K562 (cell line): ENCODE measurements around the gene R3HDM1. TPM values are rescaled to one million over a fixed set of nuclear protein-coding genes. Genes with fewer than 3 reads are reported as not detected.

Experiments
- ATAC-seq: fragments of 200-7000 bp; cut with Tn5 transposase; 3 replicates; pipeline ENCODE4 v1.9.1; 2020; ENCODE audit warnings: moderate library complexity
- BruUV-seq: library from RNA; stranded (reverse); fragments of 400-500 nt; replicated peaks from 2 replicates; lab custom pipeline; 2021; lab: Mats Ljungman, UMichigan
- CTCF ChIA-PET: fragments of 300-600 bp; formaldehyde crosslinking; extraction: SDS; loops from one replicate; lab custom pipeline; 2021; ENCODE audit warnings: low intra/inter-chr PET ratio; lab: Yijun Ruan, JAX
- POLR2A ChIA-PET: fragments of 300-600, 350-650 bp; sonication (Branson Sonifier 250); formaldehyde crosslinking; extraction: SDS; loops from one replicate; lab custom pipeline; 2021; ENCODE audit warnings: antibody characterized with exemption, inconsistent platforms; lab: Yijun Ruan, JAX
- DNase-seq, 4 experiments: peaks; one replicate each; pipeline versions ENCODE4 v3.0.0 to v3.0.0-alpha.2; 2011 to 2018; ENCODE audit warnings: low spot score in 3 of 4, mixed read lengths in 3 of 4; ENCODE audit errors: extremely low read depth in 1 of 4
- FAIRE-seq: peaks from 2 replicates; lab custom pipeline; 2011; peaks lifted over from hg19 to GRCh38; lab: Jason Lieb, UNC
- H2AFZ ChIP-seq: 2 replicates; pipeline ENCODE4 v1.6.0; 2011; ENCODE audit warnings: low read depth, low read length, control low read depth, inconsistent platforms
- H3K27ac ChIP-seq: fragments of 200-600 bp; 3 replicates; pipeline ENCODE4 v1.8.0; 2011; ENCODE audit warnings: low read depth, mild to moderate bottlenecking, control low read depth, inconsistent platforms, low read length, moderate library complexity, mixed read lengths; ENCODE audit errors: extremely low read depth
- H3K27me3 ChIP-seq, 2 experiments: fragments of 300-600 bp in 1 of 2; 2 replicates in 1 of 2; 3 replicates in 1 of 2; pipeline versions ENCODE4 v1.6.0 to v1.8.0; 2011; ENCODE audit warnings: inconsistent platforms in 2 of 2, low read length in 2 of 2, mild to moderate bottlenecking in 1 of 2, mixed read lengths in 1 of 2, moderate library complexity in 1 of 2; ENCODE audit not compliant: control insufficient read depth in 2 of 2, insufficient read depth in 2 of 2
- H3K36me3 ChIP-seq: fragments of 300-600 bp; 3 replicates; pipeline ENCODE4 v1.8.0; 2011; ENCODE audit warnings: mild to moderate bottlenecking, low read length, inconsistent platforms; ENCODE audit not compliant: control insufficient read depth, insufficient read depth
- H3K4me1 ChIP-seq, 2 experiments: fragments of 200-600 bp in 1 of 2; replicated peaks in 1 of 2; 2 replicates in 1 of 2; 3 replicates in 1 of 2; pipeline versions ENCODE4 v1.5.1 to v1.8.0; 2011; ENCODE audit warnings: inconsistent platforms in 2 of 2, low read length in 2 of 2, mild to moderate bottlenecking in 1 of 2, mixed read lengths in 1 of 2, moderate library complexity in 1 of 2; ENCODE audit not compliant: control insufficient read depth in 2 of 2, insufficient read depth in 2 of 2
- H3K4me2 ChIP-seq: 2 replicates; pipeline ENCODE4 v1.6.1; 2011; ENCODE audit warnings: low read length, control low read depth, inconsistent platforms, mixed read lengths; ENCODE audit not compliant: insufficient read depth
- H3K4me3 ChIP-seq: fragments of 200-600 bp; sonication (generic), shearing (Covaris generic); 2 replicates; pipeline ENCODE4 v1.5.1; 2016; ENCODE audit warnings: control low read depth, inconsistent platforms
- H3K79me2 ChIP-seq: fragments of 200-600 bp; 3 replicates; pipeline ENCODE4 v1.8.0; 2011; ENCODE audit warnings: low read length, inconsistent platforms; ENCODE audit not compliant: control insufficient read depth, insufficient read depth
- H3K9ac ChIP-seq, 2 experiments: 2 replicates each; pipeline versions ENCODE4 v1.6.0 to v1.6.1; 2011; ENCODE audit warnings: low read depth in 2 of 2, low read length in 2 of 2, control low read depth in 1 of 2, inconsistent platforms in 1 of 2, mild to moderate bottlenecking in 1 of 2, mixed read lengths in 1 of 2; ENCODE audit not compliant: insufficient read depth in 1 of 2
- H3K9me1 ChIP-seq: one replicate; pipeline ENCODE4 v1.6.0; 2011; ENCODE audit warnings: inconsistent platforms, mild to moderate bottlenecking, low read length, moderate library complexity; ENCODE audit not compliant: control insufficient read depth, insufficient read depth
- H3K9me3 ChIP-seq: replicated peaks from 2 replicates; pipeline ENCODE4 v1.5.1; 2011; ENCODE audit warnings: low read depth, low read length, inconsistent platforms; ENCODE audit not compliant: control insufficient read depth, insufficient read depth
- H4K20me1 ChIP-seq: replicated peaks from 2 replicates; pipeline ENCODE4 v1.6.1; 2011; ENCODE audit warnings: low read length, inconsistent platforms, mixed read lengths; ENCODE audit not compliant: control insufficient read depth, insufficient read depth
- NCOA1 ChIP-seq: fragments of 450-650 bp; IDR thresholded peaks from 2 replicates; pipeline ENCODE4 v1.6.1; 2016; ENCODE audit warnings: low read depth
- NFIC ChIP-seq: fragments of 450-650 bp; IDR thresholded peaks from 2 replicates; pipeline ENCODE4 v1.6.1; 2017; ENCODE audit warnings: mild to moderate bottlenecking, inconsistent platforms
- THRAP3 ChIP-seq: fragments of 450-650 bp; IDR thresholded peaks from 2 replicates; pipeline ENCODE4 v1.6.1; 2016; ENCODE audit warnings: mild to moderate bottlenecking, inconsistent platforms, borderline replicate concordance
- ZNF212 ChIP-seq: fragments of 450-650 bp; formaldehyde crosslinking; IDR thresholded peaks from 2 replicates; pipeline ENCODE4 v1.4.0; 2020; ENCODE audit warnings: mild to moderate bottlenecking
- WGBS: fragments of 100-300 bp; shearing (Covaris generic); methylation state at CpG from one replicate; pipeline ENCODE4 v1.1.6; 2016; ENCODE audit warnings: low coverage, mixed read lengths; ENCODE audit not compliant: insufficient coverage; ENCODE audit errors: missing lambda C conversion rate; 5-methylcytosine and 5-hydroxymethylcytosine counted together
- in situ Hi-C: fragments of 300-500 bp; cut with MboI; formaldehyde crosslinking; loops from 4 replicates; pipeline ENCODE4 v1.15.0; 2018; ENCODE audit warnings: inconsistent platforms, mixed read lengths
- intact Hi-C: fragments of 100-400 bp; cut with micrococcal nuclease; formaldehyde crosslinking; loops from 2 replicates; pipeline ENCODE4 v1.14.2; 2022
- polyA plus RNA-seq, 8 experiments: library from polyadenylated mRNA; depleted of rRNA in 4 of 8; stranded (reverse) in 5 of 8; unstranded in 3 of 8; fragments of >200 nt; fragmentation: Nextera tagmentation in 2 of 8; fragmentation: Illumina TruSeq in 1 of 8; extraction: Ambion mirVana in 2 of 8; extraction: Trizol in 1 of 8; gene quantifications; 2 replicates each; pipeline versions ENCODE4 v1.2.1 to v1.2.3, GENCODE V29; 2011 to 2014; ENCODE audit warnings: inconsistent platforms in 1 of 8, missing spikeins in 1 of 8
- total RNA-seq, 7 experiments: library from RNA; depleted of rRNA in 6 of 7; stranded (reverse); fragments of >200 nt in 6 of 7; fragmentation: Illumina TruSeq in 2 of 7; extraction: Trizol in 2 of 7; gene quantifications; 2 replicates each; pipeline versions ENCODE4 v1.2.1 to v1.2.3, GENCODE V29; 2011 to 2021; ENCODE audit warnings: low replicate concordance in 1 of 7
- TF ChIP-seq, protein P1 (sequence below): fragments of 450-650 bp; formaldehyde crosslinking; IDR thresholded peaks from 2 replicates; pipeline ENCODE4 v1.4.0; 2022; ENCODE audit warnings: missing genetic modification characterization
- TF ChIP-seq, protein P2 (sequence below), 2 experiments: fragments of 150-350 bp in 1 of 2; IDR thresholded peaks; 2 replicates each; pipeline ENCODE4 v1.6.1; 2012 to 2016; ENCODE audit warnings: low read depth in 2 of 2, low read length in 2 of 2, mild to moderate bottlenecking in 1 of 2, moderate library complexity in 1 of 2

Gene R3HDM1
- total and polyA plus RNA-seq, 9 of the 15 experiments (the other 6 are each of a cell fraction or from before 2014, with no cell fraction given): 12.4 to 89.4 (median 31.0) TPM

DNA sequence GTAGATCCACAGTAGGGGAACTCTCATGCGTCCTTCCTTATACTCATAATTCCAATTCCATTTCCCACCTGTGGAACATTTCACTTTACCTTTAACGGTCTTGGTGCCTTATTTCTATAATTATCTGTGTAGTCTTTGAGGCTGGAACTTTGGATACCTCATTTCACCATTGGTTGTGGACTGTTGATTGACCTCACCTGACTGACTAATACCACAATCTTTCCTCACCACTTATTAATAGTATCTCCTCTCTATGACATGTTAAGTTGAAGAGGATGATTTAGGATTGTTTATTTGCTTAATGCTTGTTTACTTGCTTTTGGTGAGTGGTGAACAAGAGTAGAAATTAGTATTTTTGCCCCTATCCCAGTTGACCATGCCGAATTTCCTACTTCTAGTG lies 50.0 kb downstream of the R3HDM1 start:
- Histone ChIP-seq H3K4me1 (no peaks in the 10 kb centered on the region), H3K4me2 (no peak overlapping the region), H3K9ac (no peak overlapping the region), H3K4me3 (no peak overlapping the region), H2AFZ (no peak overlapping the region), H3K9me1 (no peaks in the 10 kb centered on the region), H3K27me3 (no peaks in the 10 kb centered on the region), H3K27ac (no peak overlapping the region), H4K20me1 (no peaks in the 10 kb centered on the region), H3K9me3 (no peaks in the 10 kb centered on the region), H3K79me2 (no peaks in the 10 kb centered on the region), H3K36me3 (no peaks in the 10 kb centered on the region; the same call in 2 of the 3 replicates)
- FAIRE-seq: no peak
- WGBS: 88% methylated on average over 3 of the region's 3 CpGs
- in situ Hi-C loops (no loop called here), intact Hi-C loops (no loop called here)
- CTCF ChIA-PET: no interaction called here
- TF ChIP-seq, protein P1, sequence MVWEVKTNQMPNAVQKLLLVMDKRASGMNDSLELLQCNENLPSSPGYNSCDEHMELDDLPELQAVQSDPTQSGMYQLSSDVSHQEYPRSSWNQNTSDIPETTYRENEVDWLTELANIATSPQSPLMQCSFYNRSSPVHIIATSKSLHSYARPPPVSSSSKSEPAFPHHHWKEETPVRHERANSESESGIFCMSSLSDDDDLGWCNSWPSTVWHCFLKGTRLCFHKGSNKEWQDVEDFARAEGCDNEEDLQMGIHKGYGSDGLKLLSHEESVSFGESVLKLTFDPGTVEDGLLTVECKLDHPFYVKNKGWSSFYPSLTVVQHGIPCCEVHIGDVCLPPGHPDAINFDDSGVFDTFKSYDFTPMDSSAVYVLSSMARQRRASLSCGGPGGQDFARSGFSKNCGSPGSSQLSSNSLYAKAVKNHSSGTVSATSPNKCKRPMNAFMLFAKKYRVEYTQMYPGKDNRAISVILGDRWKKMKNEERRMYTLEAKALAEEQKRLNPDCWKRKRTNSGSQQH (CRISPR knock-in tag): no peak
- no peak for TF ChIP-seq THRAP3
- TF ChIP-seq, protein P2, sequence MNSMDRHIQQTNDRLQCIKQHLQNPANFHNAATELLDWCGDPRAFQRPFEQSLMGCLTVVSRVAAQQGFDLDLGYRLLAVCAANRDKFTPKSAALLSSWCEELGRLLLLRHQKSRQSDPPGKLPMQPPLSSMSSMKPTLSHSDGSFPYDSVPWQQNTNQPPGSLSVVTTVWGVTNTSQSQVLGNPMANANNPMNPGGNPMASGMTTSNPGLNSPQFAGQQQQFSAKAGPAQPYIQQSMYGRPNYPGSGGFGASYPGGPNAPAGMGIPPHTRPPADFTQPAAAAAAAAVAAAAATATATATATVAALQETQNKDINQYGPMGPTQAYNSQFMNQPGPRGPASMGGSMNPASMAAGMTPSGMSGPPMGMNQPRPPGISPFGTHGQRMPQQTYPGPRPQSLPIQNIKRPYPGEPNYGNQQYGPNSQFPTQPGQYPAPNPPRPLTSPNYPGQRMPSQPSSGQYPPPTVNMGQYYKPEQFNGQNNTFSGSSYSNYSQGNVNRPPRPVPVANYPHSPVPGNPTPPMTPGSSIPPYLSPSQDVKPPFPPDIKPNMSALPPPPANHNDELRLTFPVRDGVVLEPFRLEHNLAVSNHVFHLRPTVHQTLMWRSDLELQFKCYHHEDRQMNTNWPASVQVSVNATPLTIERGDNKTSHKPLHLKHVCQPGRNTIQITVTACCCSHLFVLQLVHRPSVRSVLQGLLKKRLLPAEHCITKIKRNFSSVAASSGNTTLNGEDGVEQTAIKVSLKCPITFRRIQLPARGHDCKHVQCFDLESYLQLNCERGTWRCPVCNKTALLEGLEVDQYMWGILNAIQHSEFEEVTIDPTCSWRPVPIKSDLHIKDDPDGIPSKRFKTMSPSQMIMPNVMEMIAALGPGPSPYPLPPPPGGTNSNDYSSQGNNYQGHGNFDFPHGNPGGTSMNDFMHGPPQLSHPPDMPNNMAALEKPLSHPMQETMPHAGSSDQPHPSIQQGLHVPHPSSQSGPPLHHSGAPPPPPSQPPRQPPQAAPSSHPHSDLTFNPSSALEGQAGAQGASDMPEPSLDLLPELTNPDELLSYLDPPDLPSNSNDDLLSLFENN (IDR thresholded peaks at IDR 0.05; ENCODE audit: low read depth in 2 of 2, low read length in 2 of 2): no peak
- no peak for TF ChIP-seq NFIC
- TF ChIP-seq NCOA1: no peak
- no peak for TF ChIP-seq ZNF212 (CRISPR knock-in tag)
- POLR2A ChIA-PET: interaction anchor here (1.1 kb wide), 1 partner anchor 13 kb away, joined by 3 read pairs; no protein-coding TSS in a partner anchor
- no peak for ATAC-seq
- no peak for DNase-seq
- BruUV-seq: no TSS peak
